OCI-LY7 (cell line): ENCODE measurements around the gene TESK1. TPM values are rescaled to one million over a fixed set of nuclear protein-coding genes. Genes with fewer than 3 reads are reported as not detected.
A peak's percentile ranks its signal among the peaks of the same experiment; 100 is the strongest.

ENCODE experiments used
- BruUV-seq: library from RNA; stranded (reverse); fragments of 400-500 nt; replicated peaks from 2 replicates; lab custom pipeline; 2021; lab: Mats Ljungman, UMichigan
- CTCF ChIA-PET: fragments of 300-600 bp; sonication (Branson Sonifier 250); formaldehyde crosslinking; loops from one replicate; lab custom pipeline; 2022; ENCODE audit warnings: antibody characterized with exemption; ENCODE audit not compliant: unreplicated experiment; lab: Charles Lee
- POLR2A ChIA-PET: fragments of 300-600 bp; sonication (Branson Sonifier 250); formaldehyde crosslinking; loops from one replicate; lab custom pipeline; 2022; ENCODE audit warnings: antibody characterized with exemption; lab: Charles Lee
- DNase-seq: peaks from one replicate; pipeline ENCODE4 v3.0.0-alpha.2; 2015; ENCODE audit warnings: low spot score
- H2AFZ ChIP-seq: fragments of 200-600 bp; sonication (generic), shearing (Covaris generic); 2 replicates; pipeline ENCODE4 v1.6.1; 2014; ENCODE audit warnings: mild to moderate bottlenecking, antibody characterized with exemption, low read length, moderate library complexity
- H3K27ac ChIP-seq: fragments of 200-600 bp; sonication (generic); 2 replicates; pipeline ENCODE4 v1.5.1; 2014; ENCODE audit warnings: mixed run types, low read depth, mild to moderate bottlenecking, moderate library complexity, low read length, inconsistent platforms; ENCODE audit not compliant: poor library complexity, severe bottlenecking
- H3K36me3 ChIP-seq: fragments of 200-600 bp; sonication (generic); 2 replicates; pipeline ENCODE4 v1.6.1; 2014; ENCODE audit warnings: mild to moderate bottlenecking, antibody characterized with exemption, low read length, moderate library complexity, mixed read lengths; ENCODE audit not compliant: insufficient read depth
- H3K4me1 ChIP-seq: fragments of 200-600 bp; sonication (generic); 2 replicates; pipeline ENCODE4 v1.5.1; 2014; ENCODE audit warnings: mild to moderate bottlenecking, low read length; ENCODE audit not compliant: insufficient read depth, poor library complexity, severe bottlenecking
- H3K4me2 ChIP-seq: fragments of 200-600 bp; sonication (generic); 2 replicates; pipeline ENCODE4 v1.6.1; 2014; ENCODE audit warnings: mild to moderate bottlenecking, low read length
- H3K4me3 ChIP-seq: fragments of 200-600 bp; sonication (generic); 2 replicates; pipeline ENCODE4 v1.5.1; 2014; ENCODE audit warnings: mild to moderate bottlenecking, low read depth, low read length; ENCODE audit not compliant: poor library complexity, severe bottlenecking
- H3K79me2 ChIP-seq: fragments of 200-600 bp; sonication (generic); 2 replicates; pipeline ENCODE4 v1.6.1; 2016; ENCODE audit warnings: low read depth, mild to moderate bottlenecking, low read length, moderate library complexity, mixed read lengths; ENCODE audit not compliant: insufficient read depth
- H3K9me2 ChIP-seq: fragments of 200-600 bp; sonication (generic); 2 replicates; pipeline ENCODE4 v1.6.1; 2016; ENCODE audit warnings: mild to moderate bottlenecking, low read length, mixed read lengths; ENCODE audit not compliant: insufficient read depth
- H3K9me3 ChIP-seq: fragments of 200-600 bp; sonication (generic); 2 replicates; pipeline ENCODE4 v1.6.1; 2014; ENCODE audit warnings: mild to moderate bottlenecking, mixed run types, low read length, mixed read lengths
- H4K20me1 ChIP-seq: fragments of 200-600 bp; sonication (generic); 2 replicates; pipeline ENCODE4 v1.6.1; 2014; ENCODE audit warnings: mild to moderate bottlenecking, antibody characterized with exemption, low read length, moderate library complexity, mixed read lengths; ENCODE audit not compliant: insufficient read depth
- EZH2phosphoT487 ChIP-seq: fragments of 200-600 bp; sonication (generic); IDR thresholded peaks from 2 replicates; pipeline ENCODE4 v1.6.1; 2018; ENCODE audit warnings: low read depth, borderline replicate concordance, mild to moderate bottlenecking, mixed run types, antibody characterized with exemption, low read length, moderate library complexity, mixed read lengths
- intact Hi-C: fragments of 100-400 bp; cut with micrococcal nuclease; formaldehyde crosslinking; loops from one replicate; pipeline ENCODE4 v1.10.0; 2022; ENCODE audit not compliant: unreplicated experiment
- total RNA-seq, 2 experiments: library from RNA; depleted of rRNA in 1 of 2; stranded (reverse); fragments of >200 nt in 1 of 2; shearing (Covaris generic) in 1 of 2; gene quantifications; 2 replicates each; pipeline ENCODE4 v1.2.3, GENCODE V29; 2014 to 2022
- TF ChIP-seq, protein P1 (sequence below): fragments of 200-600 bp; sonication (generic); conservative IDR thresholded peaks from 2 replicates; pipeline ENCODE4 v1.5.1; 2014; ENCODE audit warnings: mild to moderate bottlenecking, antibody characterized with exemption, low read length, moderate library complexity, mixed read lengths

TESK1 gene
- total RNA-seq, 2 experiments from 2014 or later: 15.0 to 42.2 TPM

DNA sequence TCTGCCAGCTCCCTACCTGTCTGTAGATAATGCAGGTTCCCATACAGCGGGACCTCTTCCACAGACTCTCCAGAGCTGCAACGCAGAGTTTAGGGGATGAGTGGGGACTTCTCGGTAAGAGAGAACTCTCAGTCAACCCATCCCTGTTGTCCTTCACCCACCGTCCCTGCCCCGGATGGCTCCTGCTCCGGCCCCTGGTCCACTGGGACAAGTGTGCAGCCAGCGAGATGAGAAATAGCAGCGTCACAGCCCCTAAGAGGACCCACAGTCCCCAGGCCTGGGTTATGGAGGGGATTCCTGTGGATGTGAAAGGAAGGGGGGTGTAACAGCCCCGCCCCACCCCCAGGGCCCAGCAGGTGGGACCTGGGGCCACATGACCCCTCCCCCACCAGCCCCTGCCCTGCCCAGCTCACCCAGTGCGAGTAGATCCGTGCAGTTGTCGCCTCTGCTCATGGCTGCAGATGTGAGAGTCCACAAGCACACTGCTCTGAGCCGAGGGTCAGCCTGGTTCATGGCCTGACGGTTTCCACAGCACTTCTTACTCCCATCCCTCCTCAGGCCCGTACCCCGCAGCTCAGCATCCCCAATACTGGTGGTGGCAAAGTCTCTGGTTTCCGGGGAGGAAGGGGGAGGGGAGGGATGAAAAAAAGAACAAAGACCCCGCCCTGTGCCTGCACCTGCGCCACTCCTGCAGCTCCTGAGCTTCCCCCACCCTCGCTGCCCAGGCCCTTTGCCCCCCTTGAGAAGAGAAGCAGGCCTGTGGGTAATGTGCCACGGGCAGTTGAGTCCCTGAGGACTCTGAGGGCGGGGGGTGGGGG lies 45.5 kb downstream of the TESK1 start, which contains the start of gene SIT1:
TSS of gene SIT1 (minus strand) at position 591 of the 818 bp plus-strand sequence. CDS start at position 513, 78 bp downstream.
- H3K27ac ChIP-seq: peak within 1 kb of the TSS; percentile 89
- H3K4me1 ChIP-seq: peaks cover 66% of the 10 kb centered on the region
- H3K36me3 ChIP-seq: peaks cover 23% of the 10 kb centered on the region
- H3K4me2 ChIP-seq: peak within 1 kb of the TSS; percentile 78
- H3K79me2 ChIP-seq: peaks cover 34% of the 10 kb centered on the region; the same call in 1 of the 2 replicates
- no peaks in the 10 kb centered on the region for H3K9me2 ChIP-seq
- DNase-seq: peak; percentile 82
- H4K20me1 ChIP-seq: no peaks in the 10 kb centered on the region
- ChIA-PET POLR2A (interaction anchor here (0.7 to 7.6 kb wide), 13 partner anchors 11 to 114 kb away, joined by 3 to 110 read pairs (median 4); partner anchors contain the start of genes ARHGEF39, CD72, CREB3 and TLN1), CTCF (interaction anchor here (0.6 to 1.5 kb wide), 6 partner anchors 31 to 98 kb away, joined by 3 to 9 read pairs (median 4); partner anchors contain the start of genes GBA2 and RGP1)
- H3K9me3 ChIP-seq: no peaks in the 10 kb centered on the region
- TF ChIP-seq, protein P1, sequence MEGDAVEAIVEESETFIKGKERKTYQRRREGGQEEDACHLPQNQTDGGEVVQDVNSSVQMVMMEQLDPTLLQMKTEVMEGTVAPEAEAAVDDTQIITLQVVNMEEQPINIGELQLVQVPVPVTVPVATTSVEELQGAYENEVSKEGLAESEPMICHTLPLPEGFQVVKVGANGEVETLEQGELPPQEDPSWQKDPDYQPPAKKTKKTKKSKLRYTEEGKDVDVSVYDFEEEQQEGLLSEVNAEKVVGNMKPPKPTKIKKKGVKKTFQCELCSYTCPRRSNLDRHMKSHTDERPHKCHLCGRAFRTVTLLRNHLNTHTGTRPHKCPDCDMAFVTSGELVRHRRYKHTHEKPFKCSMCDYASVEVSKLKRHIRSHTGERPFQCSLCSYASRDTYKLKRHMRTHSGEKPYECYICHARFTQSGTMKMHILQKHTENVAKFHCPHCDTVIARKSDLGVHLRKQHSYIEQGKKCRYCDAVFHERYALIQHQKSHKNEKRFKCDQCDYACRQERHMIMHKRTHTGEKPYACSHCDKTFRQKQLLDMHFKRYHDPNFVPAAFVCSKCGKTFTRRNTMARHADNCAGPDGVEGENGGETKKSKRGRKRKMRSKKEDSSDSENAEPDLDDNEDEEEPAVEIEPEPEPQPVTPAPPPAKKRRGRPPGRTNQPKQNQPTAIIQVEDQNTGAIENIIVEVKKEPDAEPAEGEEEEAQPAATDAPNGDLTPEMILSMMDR: no peak
- TF ChIP-seq EZH2phosphoT487: no peak
- peak within 1 kb of the TSS; percentile 33 for H2AFZ ChIP-seq
- no TSS peak for BruUV-seq
- intact Hi-C loops: no loop called here
- H3K4me3 ChIP-seq: peak within 1 kb of the TSS; percentile 92

DNA sequence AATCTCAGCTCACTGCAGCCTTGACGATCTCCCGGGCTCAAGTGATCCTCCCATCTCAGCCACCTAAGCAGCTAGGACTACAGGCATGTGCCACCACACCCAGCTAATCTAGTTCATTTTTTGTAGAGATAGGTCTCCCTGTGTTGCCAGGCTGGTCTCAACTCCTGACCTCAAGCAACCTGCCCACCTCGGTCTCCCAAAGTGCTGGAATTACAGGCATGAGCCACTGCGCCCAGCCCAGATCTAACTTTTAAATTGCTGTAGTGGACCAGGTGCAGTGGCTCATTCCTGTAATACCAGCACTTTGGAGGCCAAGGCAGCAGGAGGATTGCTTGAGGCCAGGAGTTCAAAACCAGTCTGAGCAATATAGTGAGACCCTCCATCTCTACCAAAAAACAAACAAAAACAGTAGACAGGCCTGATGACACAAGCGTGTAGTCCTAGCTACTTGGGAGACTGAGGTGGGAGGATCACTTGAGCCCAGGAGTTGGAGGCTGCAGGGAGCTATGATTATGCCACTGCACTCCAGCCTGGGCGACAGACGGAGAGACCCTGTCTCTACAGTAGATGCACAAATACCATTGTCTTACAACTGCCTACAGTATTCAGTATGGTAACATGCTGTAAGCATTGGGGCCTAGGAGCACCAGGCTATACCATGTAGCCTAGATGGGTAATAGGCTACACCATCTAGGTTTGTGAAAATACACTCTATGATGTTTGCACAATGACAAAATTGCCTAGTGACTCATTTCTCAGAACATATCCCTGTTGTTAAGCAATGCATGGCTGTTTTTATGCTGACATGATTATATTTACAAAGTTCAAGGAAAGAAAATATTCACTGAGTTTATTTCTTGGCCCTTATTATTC lies 47.1 kb downstream of the TESK1 start:
- TF ChIP-seq EZH2phosphoT487: no peak
- TF ChIP-seq, protein P1: no peak
- CTCF ChIA-PET: interaction anchor here (0.9 to 1.5 kb wide), 3 partner anchors 33 to 75 kb away, joined by 3 to 4 read pairs (median 4); no protein-coding TSS in a partner anchor
- Histone ChIP-seq H4K20me1 (no peaks in the 10 kb centered on the region), H3K27ac (peak overlapping the region; percentile 89), H3K36me3 (peaks cover 23% of the 10 kb centered on the region), H3K9me2 (no peaks in the 10 kb centered on the region), H2AFZ (peak overlapping the region; percentile 33; the same call in 1 of the 2 replicates), H3K9me3 (no peaks in the 10 kb centered on the region), H3K4me1 (peaks cover 56% of the 10 kb centered on the region), H3K4me2 (peak overlapping the region; percentile 78), H3K4me3 (no peak overlapping the region), H3K79me2 (peaks cover 31% of the 10 kb centered on the region; the same call in 1 of the 2 replicates)
- no TSS peak for BruUV-seq
- no peak for DNase-seq
- POLR2A ChIA-PET: interaction anchor here (0.6 to 7.6 kb wide), 6 partner anchors 13 to 32 kb away, joined by 3 to 110 read pairs (median 3); partner anchors contain the start of genes ARHGEF39 and CD72
- intact Hi-C loops: no loop called here
